Activated CD4-positive, alpha-beta memory T cell treated with anti-CD3 and anti-CD28 coated beads for 36 hours (primary cell): ENCODE measurements around the gene CDH2. TPM values are rescaled to one million over a fixed set of nuclear protein-coding genes. Genes with fewer than 3 reads are reported as not detected.

ENCODE experiments used
- CTCF ChIA-PET: fragments of 350-600 bp; sonication (Branson Sonifier 250); formaldehyde crosslinking; loops from one replicate; lab custom pipeline; 2021; ENCODE audit warnings: antibody characterized with exemption, inconsistent platforms; lab: Charles Lee
- POLR2A ChIA-PET: fragments of 350-600 bp; sonication (Branson Sonifier 250); formaldehyde crosslinking; loops from one replicate; lab custom pipeline; 2021; ENCODE audit warnings: antibody characterized with exemption; lab: Charles Lee
- DNase-seq: peaks from one replicate; pipeline ENCODE4 v3.0.0-alpha.2; 2020
- H3K27ac Mint-ChIP-seq: one replicate; pipeline ENCODE4 v1.8.0; 2021; ENCODE audit warnings: mixed read lengths
- H3K27me3 Mint-ChIP-seq: one replicate; pipeline ENCODE4 v1.8.0; 2021; ENCODE audit warnings: mixed read lengths
- H3K36me3 Mint-ChIP-seq: one replicate; pipeline ENCODE4 v1.8.0; 2021; ENCODE audit warnings: mixed read lengths
- H3K4me1 Mint-ChIP-seq: one replicate; pipeline ENCODE4 v1.8.0; 2021; ENCODE audit warnings: low read depth, mixed read lengths
- H3K4me3 Mint-ChIP-seq: one replicate; pipeline ENCODE4 v1.8.0; 2021; ENCODE audit warnings: mild to moderate bottlenecking, mixed read lengths
- H3K9me3 Mint-ChIP-seq: one replicate; pipeline ENCODE4 v1.8.0; 2021; ENCODE audit warnings: mixed read lengths
- intact Hi-C: fragments of 100-400 bp; cut with micrococcal nuclease; formaldehyde crosslinking; loops from one replicate; pipeline ENCODE4 v1.15.1; 2023
- total RNA-seq, 2 experiments: library from RNA; stranded (reverse); gene quantifications; one replicate each; pipeline ENCODE4 v1.2.3, GENCODE V29; 2021

CDH2 gene
- total RNA-seq, 2 experiments from 2014 or later, result not detected

GRCh38 chr18:28065793-28066186 lies 111.1 kb downstream of the CDH2 start:
- intact Hi-C loops, result no loop called here

GRCh38 chr18:28065031-28065792 lies 111.7 kb downstream of the CDH2 start:
- DNase-seq, result no peak
- Mint-ChIP-seq H3K9me3 (peaks cover 16% of the 10 kb centered on the region), H3K27me3 (no peaks in the 10 kb centered on the region), H3K4me3 (no peak overlapping the region), H3K4me1 (no peaks in the 10 kb centered on the region), H3K36me3 (no peaks in the 10 kb centered on the region), H3K27ac (no peak overlapping the region)
- POLR2A ChIA-PET, result no interaction called here
- intact Hi-C loops, result no loop called here
- CTCF ChIA-PET, result no interaction called here

More at GRCh38 chr18:28065793-28066186, 111.1 kb downstream of the CDH2 start:
- DNase-seq, result no peak
- no peak overlapping the region for H3K4me3 Mint-ChIP-seq
- POLR2A ChIA-PET, result no interaction called here
- H3K9me3 Mint-ChIP-seq, result peaks cover 19% of the 10 kb centered on the region
- H3K4me1 Mint-ChIP-seq, result no peaks in the 10 kb centered on the region
- no peaks in the 10 kb centered on the region for H3K27me3 Mint-ChIP-seq
- CTCF ChIA-PET, result no interaction called here
- no peaks in the 10 kb centered on the region for H3K36me3 Mint-ChIP-seq
- H3K27ac Mint-ChIP-seq, result no peak overlapping the region

DNA sequence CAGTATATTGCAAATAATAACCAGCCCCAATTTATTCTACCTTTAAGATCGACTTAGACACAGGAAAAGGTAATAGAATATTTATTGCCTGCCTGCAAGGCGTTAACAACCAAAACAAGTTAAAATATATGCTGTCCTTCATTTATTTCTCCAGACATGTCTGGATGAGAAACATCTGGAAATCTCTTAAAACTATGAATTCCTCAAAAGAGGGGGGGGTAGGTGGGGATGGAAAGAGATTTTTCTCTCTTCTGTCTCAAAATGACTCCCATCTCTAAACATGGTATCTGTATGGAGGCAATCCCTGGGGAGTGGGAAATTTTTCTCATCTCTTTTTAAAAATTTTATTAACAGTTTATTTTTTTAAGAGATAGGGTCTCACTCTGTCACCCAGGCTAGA lies 113.0 kb downstream of the CDH2 start:
- no peaks in the 10 kb centered on the region for H3K27me3 Mint-ChIP-seq
- DNase-seq, result no peak
- H3K4me3 Mint-ChIP-seq, result no peak overlapping the region
- ChIA-PET CTCF (no interaction called here), POLR2A (no interaction called here)
- H3K27ac Mint-ChIP-seq, result no peak overlapping the region
- intact Hi-C loops, result no loop called here
- H3K36me3 Mint-ChIP-seq, result no peaks in the 10 kb centered on the region
- no peaks in the 10 kb centered on the region for H3K4me1 Mint-ChIP-seq
- H3K9me3 Mint-ChIP-seq, result peaks cover 10% of the 10 kb centered on the region

DNA sequence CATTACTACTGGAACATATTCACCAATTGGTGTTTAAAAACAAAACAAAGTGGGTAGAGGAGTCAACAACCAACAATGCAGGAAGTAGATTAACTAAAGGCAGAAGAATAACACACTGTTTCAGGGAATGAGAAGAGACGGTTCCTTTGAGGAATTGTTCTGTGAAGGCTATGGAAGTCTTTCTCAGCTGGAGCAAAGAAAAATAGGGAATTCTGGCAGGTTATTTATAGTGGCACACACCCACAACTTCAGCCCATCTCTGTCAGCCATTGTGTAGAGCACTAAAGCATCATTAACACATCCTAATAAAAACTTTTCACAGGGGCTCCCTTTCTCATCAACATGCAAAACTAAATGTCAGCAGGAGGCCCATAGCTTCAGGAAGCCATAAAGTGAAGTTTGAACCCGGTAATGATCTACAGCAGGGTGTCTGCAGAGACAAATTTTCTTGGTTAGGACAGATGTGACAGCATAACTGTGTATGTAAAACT lies 113.6 kb downstream of the CDH2 start:
- intact Hi-C loops, result no loop called here
- no peak overlapping the region for H3K27ac Mint-ChIP-seq

GRCh38 chr18:28062443-28062842 lies 114.5 kb downstream of the CDH2 start:
- Mint-ChIP-seq H3K27me3 (no peaks in the 10 kb centered on the region), H3K36me3 (no peaks in the 10 kb centered on the region), H3K4me1 (no peaks in the 10 kb centered on the region), H3K27ac (no peak overlapping the region), H3K4me3 (no peak overlapping the region), H3K9me3 (peaks cover 8% of the 10 kb centered on the region)
- CTCF ChIA-PET, result no interaction called here
- DNase-seq, result no peak
- intact Hi-C loops, result no loop called here
- POLR2A ChIA-PET, result no interaction called here

More for the DNA sequence above, 113.6 kb downstream of the CDH2 start:
- H3K4me3 Mint-ChIP-seq, result no peak overlapping the region
- ChIA-PET POLR2A (no interaction called here), CTCF (interaction anchor here (0.5 kb wide), 1 partner anchor 243 kb away, joined by 3 read pairs; no protein-coding TSS in a partner anchor)
- no peaks in the 10 kb centered on the region for H3K27me3 Mint-ChIP-seq
- H3K36me3 Mint-ChIP-seq, result no peaks in the 10 kb centered on the region
- H3K4me1 Mint-ChIP-seq, result no peaks in the 10 kb centered on the region
- no peak for DNase-seq
- peaks cover 10% of the 10 kb centered on the region for H3K9me3 Mint-ChIP-seq

DNA sequence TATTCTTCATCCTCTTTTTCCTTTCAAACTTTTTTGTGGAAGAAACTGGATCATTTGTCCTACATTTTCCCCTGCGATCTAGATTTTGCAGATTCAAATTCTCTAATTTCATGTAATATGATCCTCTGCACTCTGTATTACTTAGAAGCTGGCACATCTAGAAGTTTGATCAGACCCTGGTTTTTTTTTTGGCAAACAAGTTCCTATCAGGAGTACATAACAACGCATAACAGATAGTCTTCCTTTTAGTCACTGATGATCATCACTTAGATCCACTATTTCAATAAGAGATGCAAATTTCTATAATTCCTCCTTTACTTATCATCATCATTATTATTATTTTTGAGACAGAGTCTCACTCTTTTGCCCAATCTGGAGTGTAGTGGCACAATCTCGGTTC lies 117.1 kb downstream of the CDH2 start:
- H3K4me3 Mint-ChIP-seq, result no peak overlapping the region
- H3K4me1 Mint-ChIP-seq, result no peaks in the 10 kb centered on the region
- ChIA-PET CTCF (no interaction called here), POLR2A (no interaction called here)
- no peak overlapping the region for H3K27ac Mint-ChIP-seq
- intact Hi-C loops, result no loop called here
- H3K36me3 Mint-ChIP-seq, result no peaks in the 10 kb centered on the region
- H3K27me3 Mint-ChIP-seq, result no peaks in the 10 kb centered on the region
- peaks cover 10% of the 10 kb centered on the region for H3K9me3 Mint-ChIP-seq
- no peak for DNase-seq

- Mint-ChIP-seq H3K36me3 (no peaks in the 10 kb centered on the region), H3K27ac (no peak overlapping the region)
Measured at GRCh38 chr18:28050545-28050944, 126.4 kb downstream of the CDH2 start.

GRCh38 chr18:28048612-28049011 lies 128.3 kb downstream of the CDH2 start:
- H3K36me3 Mint-ChIP-seq, result no peaks in the 10 kb centered on the region
- DNase-seq, result no peak
- no peak overlapping the region for H3K27ac Mint-ChIP-seq
- no peak overlapping the region for H3K4me3 Mint-ChIP-seq
- no peaks in the 10 kb centered on the region for H3K4me1 Mint-ChIP-seq
- ChIA-PET POLR2A (no interaction called here), CTCF (no interaction called here)
- no peaks in the 10 kb centered on the region for H3K27me3 Mint-ChIP-seq
- peaks cover 12% of the 10 kb centered on the region for H3K9me3 Mint-ChIP-seq
- intact Hi-C loops, result no loop called here

More at GRCh38 chr18:28050545-28050944, 126.4 kb downstream of the CDH2 start:
- no peaks in the 10 kb centered on the region for H3K27me3 Mint-ChIP-seq
- no peaks in the 10 kb centered on the region for H3K4me1 Mint-ChIP-seq
- H3K9me3 Mint-ChIP-seq, result peaks cover 9% of the 10 kb centered on the region
- DNase-seq, result no peak
- POLR2A ChIA-PET, result no interaction called here
- CTCF ChIA-PET, result no interaction called here
- intact Hi-C loops, result no loop called here
- H3K4me3 Mint-ChIP-seq, result no peak overlapping the region

DNA sequence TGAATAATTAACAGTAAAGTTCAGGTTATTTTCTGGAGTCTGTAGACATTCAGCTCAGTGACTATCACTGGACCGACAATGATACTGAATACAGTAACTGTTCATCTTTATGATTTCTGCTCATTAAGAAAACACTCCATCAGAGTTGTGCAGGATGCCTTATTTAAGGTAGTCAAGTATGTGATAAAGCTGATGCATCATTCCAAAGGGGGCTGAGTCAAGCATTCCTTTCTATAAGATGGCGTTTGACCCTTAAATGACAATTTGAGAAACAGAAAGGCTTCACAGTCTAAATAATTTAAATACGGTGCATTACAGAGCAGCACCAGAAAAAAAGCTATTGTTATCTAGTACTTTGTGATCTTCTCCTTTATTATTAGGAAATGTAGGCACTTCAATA lies 131.1 kb downstream of the CDH2 start:
- no peaks in the 10 kb centered on the region for H3K4me1 Mint-ChIP-seq
- CTCF ChIA-PET, result interaction anchor here (0.8 kb wide), 1 partner anchor 13 kb away, joined by 3 read pairs; no protein-coding TSS in a partner anchor

DNA sequence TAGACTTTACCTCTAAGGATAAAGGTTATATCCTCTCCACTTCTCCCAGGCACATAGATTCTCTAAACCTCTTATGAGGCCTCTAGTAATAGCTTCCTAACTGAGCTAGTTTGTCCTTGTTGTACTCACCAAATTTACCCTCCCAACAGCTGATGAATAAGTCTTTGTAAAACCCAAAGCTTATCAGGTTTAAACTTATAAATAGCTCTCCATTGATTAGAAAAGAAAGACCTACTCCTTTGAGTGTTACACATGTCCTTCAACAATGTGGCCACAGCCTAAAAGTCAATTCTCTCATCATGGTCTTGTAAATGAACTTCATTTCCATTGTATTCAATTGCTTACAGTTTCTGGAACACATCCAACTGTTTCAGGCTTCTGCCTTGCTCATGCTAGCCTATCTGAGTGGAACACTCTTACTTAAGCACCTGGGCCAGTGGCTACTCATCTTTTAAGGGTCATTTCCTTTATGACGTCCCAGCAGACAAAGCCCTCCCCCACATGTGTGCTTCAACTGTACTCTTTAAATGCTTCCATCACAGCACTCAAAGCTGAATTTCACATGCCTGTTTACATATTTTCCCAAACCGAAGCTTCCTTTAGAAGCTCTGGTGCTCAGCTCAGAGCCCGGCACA lies 131.6 kb downstream of the CDH2 start:
- no peak overlapping the region for H3K27ac Mint-ChIP-seq
- H3K36me3 Mint-ChIP-seq, result no peaks in the 10 kb centered on the region
- intact Hi-C loops, result no loop called here
- ChIA-PET CTCF (interaction anchor here (0.8 kb wide), 1 partner anchor 13 kb away, joined by 3 read pairs; no protein-coding TSS in a partner anchor), POLR2A (no interaction called here)
- H3K4me1 Mint-ChIP-seq, result no peaks in the 10 kb centered on the region
- H3K4me3 Mint-ChIP-seq, result no peak overlapping the region
- H3K9me3 Mint-ChIP-seq, result peaks cover 10% of the 10 kb centered on the region
- no peaks in the 10 kb centered on the region for H3K27me3 Mint-ChIP-seq
- DNase-seq, result no peak

More for the DNA sequence above, 131.1 kb downstream of the CDH2 start:
- intact Hi-C loops, result no loop called here
- Mint-ChIP-seq H3K4me3 (no peak overlapping the region), H3K36me3 (no peaks in the 10 kb centered on the region), H3K27ac (no peak overlapping the region), H3K9me3 (peaks cover 10% of the 10 kb centered on the region), H3K27me3 (no peaks in the 10 kb centered on the region)
- POLR2A ChIA-PET, result no interaction called here
- DNase-seq, result no peak

DNA sequence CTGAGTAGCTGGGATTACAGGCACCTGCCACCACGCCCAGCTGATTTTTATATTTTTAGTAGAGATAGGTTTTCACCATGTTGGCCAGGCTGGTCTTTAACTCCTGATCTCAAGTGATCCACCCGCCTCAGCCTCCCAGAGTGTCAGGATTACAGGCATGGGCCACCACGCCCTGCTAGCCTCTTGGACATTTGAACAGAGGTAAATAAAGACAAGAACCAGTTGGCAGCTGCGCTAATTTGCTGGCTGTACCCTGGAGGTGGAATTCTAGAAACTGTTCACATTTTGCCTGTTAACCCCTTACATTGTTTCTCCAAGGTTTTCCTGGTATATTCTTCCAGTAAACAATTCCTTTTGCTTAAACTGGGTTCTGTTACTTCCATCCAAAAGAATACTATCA lies 132.9 kb downstream of the CDH2 start:
- intact Hi-C loops, result no loop called here
- Mint-ChIP-seq H3K4me1 (no peaks in the 10 kb centered on the region), H3K27ac (no peak overlapping the region), H3K27me3 (no peaks in the 10 kb centered on the region), H3K4me3 (no peak overlapping the region), H3K36me3 (no peaks in the 10 kb centered on the region), H3K9me3 (peaks cover 10% of the 10 kb centered on the region)
- no peak for DNase-seq
- POLR2A ChIA-PET, result no interaction called here
- CTCF ChIA-PET, result no interaction called here

DNA sequence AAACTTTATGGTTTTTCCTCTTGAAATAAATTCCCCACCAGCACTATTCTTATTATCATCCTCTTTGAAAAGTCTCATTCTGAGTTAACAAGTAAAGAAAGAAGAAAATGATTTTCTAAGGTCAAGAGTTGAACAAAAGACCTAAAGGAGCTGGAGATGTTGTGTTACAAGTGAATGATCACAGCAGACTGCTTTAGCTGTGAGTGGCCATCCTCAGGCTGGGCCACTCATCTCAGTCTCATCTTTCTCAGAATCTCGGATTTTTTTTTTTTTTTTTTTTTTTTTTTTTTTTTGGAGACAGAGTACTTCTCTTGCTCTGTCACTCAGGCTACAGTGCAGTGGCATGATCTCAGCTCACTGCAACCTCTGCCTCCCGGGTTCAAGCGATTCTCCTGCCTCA lies 133.3 kb downstream of the CDH2 start:
- DNase-seq, result no peak
- ChIA-PET CTCF (no interaction called here), POLR2A (no interaction called here)
- no peak overlapping the region for H3K27ac Mint-ChIP-seq
- no peaks in the 10 kb centered on the region for H3K4me1 Mint-ChIP-seq
- no peak overlapping the region for H3K4me3 Mint-ChIP-seq
- no peaks in the 10 kb centered on the region for H3K27me3 Mint-ChIP-seq
- no peaks in the 10 kb centered on the region for H3K36me3 Mint-ChIP-seq
- intact Hi-C loops, result no loop called here
- peaks cover 10% of the 10 kb centered on the region for H3K9me3 Mint-ChIP-seq
